Inflammatory macrophage (primary cell): ENCODE data around the gene BOC.

Experiments
- DNase-seq, 2 donors: peaks; one replicate each; pipeline ENCODE4 v3.0.0-alpha.2; 2020 to 2022

The BOC gene

GRCh38 chr3:113193719-113194118 lies 17.6 kb upstream of the BOC start:
- DNase-seq = no peak

- no peak for DNase-seq
These were observed 16.4 kb upstream of the BOC start for GRCh38 chr3:113194823-113195401.

DNA sequence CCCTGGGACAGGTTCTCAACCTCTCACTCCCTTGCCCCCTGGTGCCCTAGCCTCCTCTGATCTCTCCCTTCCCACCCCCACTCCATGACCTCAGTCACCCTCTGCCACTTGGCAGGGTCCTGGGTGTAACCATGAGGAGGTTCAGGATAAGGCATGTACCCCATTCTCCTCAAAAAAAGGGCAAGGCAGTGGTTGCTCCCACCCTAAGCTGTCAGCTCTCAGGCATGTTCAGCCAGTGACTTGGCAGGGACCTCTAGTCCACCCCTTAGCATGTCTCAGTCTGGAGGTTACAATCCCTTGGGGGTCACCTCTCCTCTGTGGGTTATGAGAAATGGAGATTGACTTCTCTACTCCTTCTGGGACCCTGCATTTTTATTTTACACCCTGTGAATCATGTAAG lies 11.0 kb upstream of the BOC start:
- DNase-seq = no peak

DNA sequence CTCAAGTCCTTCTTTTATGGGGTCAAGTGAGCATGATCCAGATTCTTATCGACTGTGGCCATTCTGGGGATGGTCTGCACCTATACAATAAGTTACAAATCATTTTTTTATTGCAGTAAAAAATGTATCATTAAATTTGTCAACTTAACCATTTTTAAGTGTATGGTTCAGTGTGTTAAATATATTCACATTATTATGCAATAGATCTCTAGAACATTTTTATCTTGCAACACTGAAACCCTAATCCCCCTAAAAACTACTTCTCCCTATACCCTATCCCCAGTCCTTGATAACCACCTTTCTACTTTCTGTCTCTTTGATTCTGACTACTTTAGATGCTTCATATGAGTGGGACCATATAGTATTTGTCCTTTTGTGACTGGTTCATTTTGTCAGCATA lies 10.4 kb upstream of the BOC start:
- DNase-seq = no peak

DNA sequence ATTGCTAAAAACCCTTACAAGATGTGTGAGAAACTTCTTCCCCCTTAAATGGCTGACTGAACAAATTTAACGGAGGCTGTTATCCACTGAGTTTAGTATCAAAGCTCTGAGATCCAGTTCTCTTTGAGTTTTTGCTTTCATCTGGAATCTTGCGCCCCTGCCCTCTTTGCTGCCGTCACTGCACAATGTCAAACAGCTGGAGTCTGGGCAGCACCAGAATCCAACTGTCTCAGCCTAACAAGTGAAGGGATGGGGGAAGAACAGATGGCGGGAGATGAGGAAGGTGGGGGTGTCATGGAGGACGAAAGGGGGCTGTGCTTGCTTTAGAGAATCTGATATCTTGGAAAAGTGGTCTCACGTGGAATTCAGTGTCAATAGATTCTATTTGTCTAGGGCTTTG lies 7.0 kb upstream of the BOC start:
- DNase-seq = no peak

- DNase-seq = no peak
These were observed 5.9 kb upstream of the BOC start for GRCh38 chr3:113205481-113205880.

GRCh38 chr3:113210604-113211329 lies 590 bp upstream of the BOC start:
- DNase-seq = no peak

GRCh38 chr3:113212150-113212843 lies 940 bp downstream of the BOC start:
- DNase-seq = peak; percentile 35 to 57

GRCh38 chr3:113212844-113213375 lies 1.6 kb downstream of the BOC start:
- DNase-seq = no peak

GRCh38 chr3:113213896-113214587 lies 2.7 kb downstream of the BOC start:
- DNase-seq = no peak

DNA sequence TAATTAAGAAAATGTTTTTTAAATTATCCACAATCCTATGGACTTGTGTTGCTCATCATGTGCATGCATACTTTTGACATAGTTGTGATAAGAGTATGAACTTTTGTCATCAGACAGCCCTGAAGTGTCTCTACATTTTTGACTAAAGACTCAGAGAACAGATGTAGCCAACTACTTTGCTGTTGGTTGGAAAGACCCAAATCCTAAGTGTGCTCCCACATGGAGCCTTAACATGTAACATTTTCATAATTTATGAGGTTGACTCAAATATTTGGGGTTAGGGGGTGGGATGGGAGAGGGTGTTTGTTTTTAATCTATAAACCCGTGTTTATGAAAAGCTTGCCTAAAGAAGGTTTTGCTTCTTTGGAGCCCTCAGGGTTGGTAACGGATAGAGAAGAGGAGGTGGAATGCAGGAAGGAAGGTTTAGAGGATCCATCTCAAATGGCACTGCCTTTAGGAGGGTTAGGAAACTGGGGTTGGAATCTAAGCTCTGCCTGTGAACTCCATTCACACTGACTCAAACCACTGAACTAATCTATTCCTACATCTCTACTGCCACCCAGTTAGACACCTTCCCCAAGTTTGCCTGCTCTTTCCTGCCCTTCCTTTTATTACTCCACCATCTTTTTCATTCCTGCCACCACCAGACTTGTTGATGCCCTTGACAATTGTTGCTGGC lies 3.7 kb downstream of the BOC start:
- DNase-seq = no peak

GRCh38 chr3:113216393-113216792 lies 5.0 kb downstream of the BOC start:
- no peak for DNase-seq

DNA sequence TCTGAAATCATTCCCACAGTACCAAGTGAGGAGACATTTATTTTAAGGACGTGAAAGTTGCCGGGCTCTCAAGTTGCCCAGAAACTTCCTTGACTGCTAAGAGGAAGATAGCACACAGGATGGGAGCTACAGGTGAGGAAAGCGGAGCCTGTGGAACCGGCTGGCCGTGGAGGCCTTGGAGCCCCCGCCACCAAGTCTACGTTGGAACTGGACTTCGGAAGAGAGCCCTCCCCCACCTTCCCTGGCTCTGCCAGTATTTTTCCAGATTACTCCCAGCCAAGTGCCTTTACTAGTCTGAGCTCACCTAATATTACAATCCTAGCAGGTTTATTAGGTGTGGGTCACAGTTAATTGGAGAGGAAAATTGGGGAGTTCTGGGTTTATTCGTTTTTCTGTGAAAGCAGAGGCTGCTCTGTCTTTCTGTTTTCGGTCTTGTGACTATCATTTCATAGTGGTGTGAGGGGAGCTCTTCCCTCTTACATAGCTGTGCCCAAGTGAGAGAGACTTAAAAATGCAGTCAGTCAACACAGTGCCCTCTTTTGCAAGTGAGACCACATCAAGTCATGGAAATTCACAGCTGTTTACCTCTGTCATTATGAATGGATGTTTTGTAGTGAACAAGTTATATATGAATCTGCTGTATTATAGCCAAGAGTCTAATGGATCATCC lies 6.8 kb downstream of the BOC start:
- DNase-seq = no peak

DNA sequence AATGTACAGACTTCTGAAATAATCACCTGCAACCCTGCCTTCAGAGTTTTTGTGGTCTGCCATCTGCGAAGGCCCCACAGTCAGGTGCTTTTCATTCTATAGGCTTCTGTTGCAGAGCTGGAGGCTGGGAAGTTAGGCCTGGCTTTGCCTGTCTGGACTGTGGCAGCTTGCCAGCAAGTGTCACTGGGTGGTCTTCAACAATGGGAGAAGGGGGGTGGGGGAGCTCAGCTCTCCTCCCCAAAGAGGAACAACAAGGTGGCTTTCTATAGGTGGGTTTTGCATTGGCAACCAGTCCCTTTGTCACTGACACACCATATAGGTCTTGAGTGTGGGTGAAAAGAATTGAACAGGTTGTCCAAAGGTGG lies 7.3 kb downstream of the BOC start:
- DNase-seq = no peak

GRCh38 chr3:113219605-113220300 lies 8.4 kb downstream of the BOC start:
- DNase-seq = no peak

DNA sequence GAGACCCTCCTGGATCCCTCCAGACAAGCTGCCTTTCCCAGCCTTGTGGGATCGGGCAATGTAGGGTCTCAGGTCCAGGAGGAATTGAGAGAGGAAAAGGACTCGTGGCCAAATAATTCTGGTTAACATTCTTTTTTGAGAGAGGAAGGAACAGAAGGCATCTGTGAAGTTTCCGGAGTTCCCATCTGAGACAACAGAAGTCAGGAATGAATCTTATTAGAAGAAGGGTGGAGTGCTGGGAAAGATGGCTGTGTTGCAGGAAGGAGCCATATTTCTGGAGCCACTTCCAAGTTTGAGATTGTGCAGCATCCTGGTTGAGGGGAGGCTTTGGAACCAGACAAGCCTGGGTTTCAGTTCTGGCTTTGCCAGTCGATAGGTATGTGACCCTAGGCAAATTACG lies 9.4 kb downstream of the BOC start:
- DNase-seq = no peak

- DNase-seq = no peak
These were observed 10.4 kb downstream of the BOC start for GRCh38 chr3:113221721-113222257.

DNA sequence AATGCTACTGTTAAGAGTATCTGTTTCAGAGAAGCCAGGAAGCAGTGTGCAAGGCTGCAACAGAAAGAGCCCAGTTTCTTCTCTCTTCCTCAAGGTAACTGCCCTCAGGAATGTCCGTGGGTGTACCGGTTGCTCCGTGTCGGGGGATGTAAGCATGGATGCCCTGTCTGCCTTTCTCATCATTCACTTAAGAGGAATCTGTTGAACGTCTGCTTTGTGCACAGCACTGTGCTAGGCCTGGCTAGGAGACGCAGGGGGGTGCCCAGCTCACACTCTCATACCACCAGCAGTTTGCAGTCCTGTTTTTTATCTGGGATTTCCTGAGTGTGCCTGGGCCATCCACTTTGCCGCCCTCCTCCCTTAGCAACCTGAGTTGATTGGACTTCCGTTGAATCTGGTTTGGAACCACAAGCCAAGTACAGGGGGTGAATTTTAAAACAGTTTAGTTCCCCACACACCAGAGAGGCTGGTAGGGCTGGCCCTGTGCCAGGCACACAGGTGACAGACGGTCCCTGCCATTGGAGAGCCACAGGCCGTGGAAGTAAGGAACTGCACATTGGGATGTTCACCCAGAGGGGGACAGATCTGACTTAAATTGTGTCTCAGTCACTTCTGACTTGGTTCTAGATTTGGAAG lies 11.2 kb downstream of the BOC start:
- no peak for DNase-seq

DNA sequence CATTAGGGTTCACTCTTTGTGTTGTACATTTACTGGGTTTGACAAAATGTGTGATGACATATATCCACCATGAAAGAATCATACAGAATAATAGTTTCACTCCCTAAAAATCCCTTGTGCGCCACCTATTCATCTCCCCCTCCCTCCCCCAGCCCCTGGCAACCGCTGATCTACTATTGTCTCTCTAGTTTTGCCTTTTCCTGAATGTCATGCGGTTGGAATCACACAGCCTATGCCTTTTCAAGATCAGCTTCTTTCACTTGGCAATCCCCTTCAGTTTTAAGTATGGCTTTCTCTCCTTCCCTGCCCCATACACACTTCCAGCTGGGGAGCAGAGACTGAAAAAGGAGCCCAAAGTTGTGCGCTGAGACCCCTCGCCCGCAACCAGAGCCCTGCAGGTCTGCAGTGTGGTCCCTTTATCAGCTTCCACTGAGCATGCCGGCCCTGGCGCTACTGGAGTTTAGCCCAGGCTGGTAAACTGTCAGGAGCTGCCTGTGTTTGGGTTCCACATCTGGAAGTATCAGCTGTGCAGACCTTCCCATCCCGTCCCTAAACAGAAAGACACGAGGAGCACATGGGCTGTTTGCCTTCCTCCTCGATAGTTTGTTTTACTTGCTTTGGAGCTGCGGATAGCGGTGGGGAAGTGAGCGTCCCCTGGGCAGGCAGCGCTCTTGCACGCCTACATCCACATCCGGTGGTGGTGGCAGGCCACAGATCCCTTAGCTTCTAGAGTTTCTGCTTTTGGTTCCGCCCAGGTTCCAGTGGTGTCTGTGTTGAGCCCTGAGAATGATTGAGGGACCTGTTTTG lies 12.3 kb downstream of the BOC start:
- peak; percentile 70 to 83 for DNase-seq

DNA sequence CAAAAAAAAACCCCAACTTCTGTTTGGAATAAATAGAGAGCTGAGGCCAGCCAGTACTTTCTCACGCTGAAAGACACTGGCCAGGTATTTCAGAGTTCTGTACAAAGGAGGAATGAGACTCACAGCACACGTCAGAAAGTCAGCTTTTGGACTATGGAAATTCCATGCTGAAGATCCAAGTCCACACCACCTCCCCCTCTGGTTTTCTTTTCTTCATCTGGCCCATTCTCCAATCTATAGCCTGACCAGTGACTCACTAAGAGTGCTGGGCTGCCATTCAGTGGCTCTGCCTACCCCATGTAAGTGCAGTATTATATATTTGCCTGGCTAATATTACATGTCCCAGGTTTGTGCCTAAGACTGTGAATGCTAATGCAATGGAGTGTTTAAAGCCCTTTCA lies 13.9 kb downstream of the BOC start:
- DNase-seq = no peak
